GM19372 (cell line): ENCODE measurements around the gene SERHL2.
"Not testable (repeated sequence)": the region's sequence is repeated elsewhere in the genome, so short reads cannot be mapped to it uniquely, and the experiment has no call there.

Experiments used
- ATAC-seq: cut with Tn5 transposase; IDR thresholded peaks from one replicate; pipeline ENCODE4 v1.9.1; 2021; ENCODE audit warnings: mild to moderate bottlenecking, low read depth, moderate library complexity; ENCODE audit not compliant: unreplicated experiment

SERHL2 gene

GRCh38 chr22:42570580-42570979 lies 16.8 kb downstream of the SERHL2 start:
- ATAC-seq = not testable (repeated sequence)

DNA sequence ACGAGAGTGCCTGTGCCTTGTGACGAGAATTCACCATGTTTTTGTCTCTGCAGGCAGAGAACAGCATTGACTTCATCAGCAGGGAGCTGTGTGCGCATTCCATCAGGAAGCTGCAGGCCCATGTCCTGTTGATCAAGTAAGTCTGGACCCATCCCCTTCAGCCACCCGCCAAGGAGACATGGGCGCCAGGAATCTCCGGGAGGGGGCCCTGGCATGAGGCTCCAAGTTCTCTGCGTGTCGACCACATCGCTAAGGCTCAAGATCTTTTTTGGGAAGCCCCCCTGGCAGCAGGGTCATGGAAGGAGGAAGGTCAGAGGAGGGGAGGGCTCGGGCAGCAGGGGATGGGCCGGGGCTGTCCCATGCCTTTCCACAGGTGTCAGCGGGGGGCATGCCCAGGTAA lies 17.3 kb downstream of the SERHL2 start:
- ATAC-seq = not testable (repeated sequence)

DNA sequence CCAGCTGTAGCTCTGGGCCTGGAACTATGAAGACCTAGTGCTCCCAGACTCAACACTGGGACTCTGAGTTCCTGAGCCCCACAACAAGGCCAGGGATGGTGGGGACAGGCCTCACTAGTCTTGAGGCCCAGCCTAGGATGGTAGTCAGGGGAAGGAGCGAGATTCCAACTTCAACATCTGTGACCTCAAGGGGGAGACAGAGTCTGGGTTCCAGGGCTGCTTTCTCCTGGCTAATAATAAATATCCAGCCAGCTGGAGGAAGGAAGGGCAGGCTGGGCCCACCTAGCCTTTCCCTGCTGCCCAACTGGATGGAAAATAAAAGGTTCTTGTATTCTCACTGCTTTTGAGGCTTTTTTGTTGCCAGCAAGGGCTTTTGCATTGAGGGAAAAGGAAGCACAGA lies 20.3 kb downstream of the SERHL2 start:
- not testable (repeated sequence) for ATAC-seq

DNA sequence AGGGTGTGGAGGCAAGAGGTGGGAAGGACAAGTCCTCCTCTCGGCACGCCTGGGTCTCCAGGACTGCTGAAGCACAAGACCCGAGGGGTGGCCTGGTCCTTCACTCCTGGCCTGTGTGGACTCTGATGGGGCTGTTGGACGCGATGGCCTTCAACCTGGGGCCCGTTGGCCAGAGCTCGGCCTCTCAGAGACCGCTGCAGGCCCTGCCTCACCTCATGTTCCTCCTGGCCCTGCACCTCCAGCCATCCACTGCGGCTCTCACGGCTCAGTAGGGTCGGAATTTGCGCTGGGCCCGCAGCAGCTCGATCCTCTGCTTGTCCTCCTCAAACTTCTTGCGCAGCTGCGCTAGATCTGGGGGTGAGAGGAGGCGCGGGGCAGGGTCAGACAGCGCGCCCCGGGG lies 20.7 kb downstream of the SERHL2 start:
- ATAC-seq = not testable (repeated sequence)

- ATAC-seq = not testable (repeated sequence)
Measured at GRCh38 chr22:42575996-42576574, 22.3 kb downstream of the SERHL2 start.

- not testable (repeated sequence) for ATAC-seq
Measured at GRCh38 chr22:42577141-42577540, 23.4 kb downstream of the SERHL2 start.

- no peak for ATAC-seq
Measured at GRCh38 chr22:42577623-42578240, 24.0 kb downstream of the SERHL2 start.

GRCh38 chr22:42580040-42580439 lies 26.3 kb downstream of the SERHL2 start:
- ATAC-seq = not testable (repeated sequence)

GRCh38 chr22:42581194-42581761 lies 27.5 kb downstream of the SERHL2 start:
- ATAC-seq = peak; percentile 8

DNA sequence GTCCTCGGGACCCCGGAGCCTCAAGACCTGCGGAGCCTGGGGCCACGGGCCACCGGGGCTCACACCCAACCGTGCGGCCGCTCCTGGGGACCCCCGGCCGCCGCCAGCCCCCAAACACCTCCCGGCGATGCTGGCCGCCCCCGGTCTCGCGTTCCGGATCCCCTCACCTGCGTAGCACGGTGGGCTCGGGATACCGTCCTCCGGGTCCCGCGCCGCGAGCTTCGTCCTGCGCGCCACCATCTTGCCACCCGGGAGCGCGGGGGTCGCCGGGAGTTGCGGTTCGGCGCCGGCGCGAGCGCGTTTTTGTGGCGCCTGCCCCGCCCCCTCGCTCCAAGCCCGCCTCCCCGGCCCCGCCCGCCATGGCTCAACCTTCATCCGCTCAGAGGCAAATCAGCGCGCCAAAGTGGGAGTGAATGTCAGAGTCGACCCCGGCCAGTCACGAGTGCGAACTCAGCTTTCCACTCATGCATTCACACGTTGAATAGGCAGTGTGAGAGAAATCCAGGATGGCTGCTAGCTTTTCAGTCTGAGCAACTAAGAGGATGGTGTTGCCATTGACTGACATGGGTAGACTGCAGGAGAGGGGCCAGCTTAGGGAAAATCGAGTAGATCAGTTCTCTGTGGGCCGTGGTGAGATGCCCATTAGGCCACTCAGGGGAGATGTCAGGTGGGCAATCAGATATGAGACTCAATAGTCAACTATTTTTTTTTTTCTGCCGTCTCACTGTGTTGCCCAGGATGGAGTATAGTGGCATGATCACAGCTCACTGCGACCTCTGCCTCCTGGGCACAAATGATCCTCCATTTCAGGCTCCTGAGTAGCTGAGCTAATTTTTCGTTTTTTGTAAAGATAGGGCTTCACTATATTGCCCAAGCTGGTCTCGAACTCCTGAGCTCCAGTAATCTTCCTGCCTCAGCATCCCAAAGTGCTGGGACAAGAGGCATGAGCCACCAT lies 28.3 kb downstream of the SERHL2 start:
- ATAC-seq = peak; percentile 71

DNA sequence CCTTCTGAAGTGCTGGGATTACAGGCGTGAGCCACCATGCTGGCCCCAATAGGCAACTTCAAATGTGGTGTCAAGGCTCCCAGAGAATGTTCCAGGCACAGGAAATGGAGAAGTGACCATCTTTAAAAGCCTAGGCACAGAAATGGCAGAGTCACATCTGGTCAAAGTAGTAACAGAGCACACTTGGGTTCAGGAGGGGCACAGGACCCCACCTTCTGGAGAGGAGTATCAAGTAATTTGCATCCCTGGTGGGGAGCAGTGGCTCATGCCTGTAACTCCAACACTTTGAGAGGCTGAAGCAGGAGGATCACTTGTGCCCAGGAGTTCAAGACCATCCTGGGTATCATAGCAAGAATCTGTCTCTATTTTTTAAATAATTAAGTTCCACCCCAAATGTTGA lies 29.2 kb downstream of the SERHL2 start:
- no peak for ATAC-seq

DNA sequence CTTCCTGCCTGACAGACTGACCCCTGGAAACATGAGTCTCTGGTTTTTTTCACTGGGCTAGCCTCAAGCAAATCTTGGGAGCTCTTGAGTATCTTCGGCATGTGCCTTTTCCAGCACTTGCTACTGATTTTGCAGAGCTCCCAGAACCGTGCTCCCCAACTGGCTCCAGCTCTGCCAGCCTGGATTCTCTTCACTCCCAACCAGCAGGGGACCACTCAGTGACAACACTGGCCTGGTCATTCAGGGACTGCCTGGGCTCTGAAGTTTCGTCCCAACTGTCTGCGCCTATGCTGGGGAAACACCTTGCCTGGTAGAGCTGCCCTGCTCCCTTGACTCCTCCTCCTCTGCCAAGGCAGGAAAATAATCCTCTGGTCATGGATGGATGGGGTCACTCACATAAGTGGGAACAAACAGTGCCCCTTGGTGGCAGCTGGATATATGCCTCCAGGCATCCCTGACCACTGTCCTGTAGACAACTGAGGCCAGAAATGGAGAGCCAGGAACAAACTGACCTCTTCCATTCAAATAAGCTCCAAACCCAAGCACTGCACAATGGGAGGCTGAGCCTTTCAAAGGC lies 30.7 kb downstream of the SERHL2 start:
- ATAC-seq = no peak

DNA sequence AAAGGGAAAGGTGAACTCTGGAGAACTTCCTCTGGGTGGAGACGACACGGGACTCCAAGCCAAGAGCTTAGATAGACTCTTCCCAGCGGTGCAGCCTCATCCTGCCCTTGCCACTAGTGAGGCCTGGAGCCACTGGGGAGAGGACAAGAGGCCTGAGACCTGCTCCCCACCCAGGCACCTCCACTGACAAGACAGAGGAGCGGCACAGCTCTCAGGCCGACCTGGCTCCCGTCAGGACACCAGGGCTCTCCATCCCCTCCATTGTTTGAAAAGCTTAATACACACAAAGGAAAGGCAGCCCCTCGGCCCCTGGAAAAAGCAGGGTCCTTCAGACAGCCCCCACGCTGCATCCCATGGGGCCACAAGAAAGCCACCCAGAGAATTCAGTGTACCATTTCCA lies 31.3 kb downstream of the SERHL2 start:
- no peak for ATAC-seq

DNA sequence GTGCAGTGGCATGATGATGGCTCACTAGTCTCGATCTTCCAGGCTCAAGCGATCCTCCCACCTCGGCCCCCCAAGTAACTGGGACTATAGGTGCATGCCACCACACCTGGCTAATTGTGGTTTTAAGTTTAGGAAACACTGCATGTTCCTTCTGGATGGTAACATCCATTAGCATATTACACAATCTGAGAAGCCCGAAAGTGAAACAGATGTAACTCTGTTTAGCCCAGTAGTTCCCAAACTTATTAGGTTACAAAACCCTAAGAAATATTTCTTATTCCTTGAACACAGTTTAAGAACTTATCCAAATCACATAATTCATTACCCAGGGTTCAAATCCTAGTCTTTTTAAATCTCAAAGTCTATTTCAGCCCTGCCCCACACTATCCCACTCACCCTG lies 32.6 kb downstream of the SERHL2 start:
- no peak for ATAC-seq

GRCh38 chr22:42587588-42588175 lies 33.9 kb downstream of the SERHL2 start:
- no peak for ATAC-seq

GRCh38 chr22:42591987-42592386 lies 38.2 kb downstream of the SERHL2 start:
- no peak for ATAC-seq

- ATAC-seq = no peak
Measured at GRCh38 chr22:42595434-42595833, 41.7 kb downstream of the SERHL2 start.

GRCh38 chr22:42596336-42596735 lies 42.6 kb downstream of the SERHL2 start:
- no peak for ATAC-seq

- ATAC-seq = no peak
Measured at GRCh38 chr22:42596863-42597530, 43.2 kb downstream of the SERHL2 start.
